HG03103 (cell line): ENCODE measurements around the gene PCDHA12.
"Not testable (repeated sequence)": the region's sequence is repeated elsewhere in the genome, so short reads cannot be mapped to it uniquely, and the experiment has no call there.

ENCODE experiments used
- ATAC-seq: cut with Tn5 transposase; IDR thresholded peaks from one replicate; pipeline ENCODE4 v1.9.1; 2021; ENCODE audit warnings: low read depth; ENCODE audit not compliant: unreplicated experiment

PCDHA12 gene, protein sequence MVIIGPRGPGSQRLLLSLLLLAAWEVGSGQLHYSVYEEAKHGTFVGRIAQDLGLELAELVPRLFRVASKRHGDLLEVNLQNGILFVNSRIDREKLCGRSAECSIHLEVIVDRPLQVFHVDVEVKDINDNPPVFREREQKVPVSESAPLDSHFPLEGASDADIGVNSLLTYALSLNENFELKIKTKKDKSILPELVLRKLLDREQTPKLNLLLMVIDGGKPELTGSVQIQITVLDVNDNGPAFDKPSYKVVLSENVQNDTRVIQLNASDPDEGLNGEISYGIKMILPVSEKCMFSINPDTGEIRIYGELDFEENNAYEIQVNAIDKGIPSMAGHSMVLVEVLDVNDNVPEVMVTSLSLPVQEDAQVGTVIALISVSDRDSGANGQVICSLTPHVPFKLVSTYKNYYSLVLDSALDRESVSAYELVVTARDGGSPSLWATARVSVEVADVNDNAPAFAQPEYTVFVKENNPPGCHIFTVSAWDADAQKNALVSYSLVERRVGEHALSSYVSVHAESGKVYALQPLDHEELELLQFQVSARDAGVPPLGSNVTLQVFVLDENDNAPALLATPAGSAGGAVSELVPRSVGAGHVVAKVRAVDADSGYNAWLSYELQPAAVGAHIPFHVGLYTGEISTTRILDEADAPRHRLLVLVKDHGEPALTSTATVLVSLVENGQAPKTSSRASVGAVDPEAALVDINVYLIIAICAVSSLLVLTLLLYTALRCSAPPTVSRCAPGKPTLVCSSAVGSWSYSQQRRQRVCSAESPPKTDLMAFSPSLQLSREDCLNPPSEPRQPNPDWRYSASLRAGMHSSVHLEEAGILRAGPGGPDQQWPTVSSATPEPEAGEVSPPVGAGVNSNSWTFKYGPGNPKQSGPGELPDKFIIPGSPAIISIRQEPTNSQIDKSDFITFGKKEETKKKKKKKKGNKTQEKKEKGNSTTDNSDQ

DNA sequence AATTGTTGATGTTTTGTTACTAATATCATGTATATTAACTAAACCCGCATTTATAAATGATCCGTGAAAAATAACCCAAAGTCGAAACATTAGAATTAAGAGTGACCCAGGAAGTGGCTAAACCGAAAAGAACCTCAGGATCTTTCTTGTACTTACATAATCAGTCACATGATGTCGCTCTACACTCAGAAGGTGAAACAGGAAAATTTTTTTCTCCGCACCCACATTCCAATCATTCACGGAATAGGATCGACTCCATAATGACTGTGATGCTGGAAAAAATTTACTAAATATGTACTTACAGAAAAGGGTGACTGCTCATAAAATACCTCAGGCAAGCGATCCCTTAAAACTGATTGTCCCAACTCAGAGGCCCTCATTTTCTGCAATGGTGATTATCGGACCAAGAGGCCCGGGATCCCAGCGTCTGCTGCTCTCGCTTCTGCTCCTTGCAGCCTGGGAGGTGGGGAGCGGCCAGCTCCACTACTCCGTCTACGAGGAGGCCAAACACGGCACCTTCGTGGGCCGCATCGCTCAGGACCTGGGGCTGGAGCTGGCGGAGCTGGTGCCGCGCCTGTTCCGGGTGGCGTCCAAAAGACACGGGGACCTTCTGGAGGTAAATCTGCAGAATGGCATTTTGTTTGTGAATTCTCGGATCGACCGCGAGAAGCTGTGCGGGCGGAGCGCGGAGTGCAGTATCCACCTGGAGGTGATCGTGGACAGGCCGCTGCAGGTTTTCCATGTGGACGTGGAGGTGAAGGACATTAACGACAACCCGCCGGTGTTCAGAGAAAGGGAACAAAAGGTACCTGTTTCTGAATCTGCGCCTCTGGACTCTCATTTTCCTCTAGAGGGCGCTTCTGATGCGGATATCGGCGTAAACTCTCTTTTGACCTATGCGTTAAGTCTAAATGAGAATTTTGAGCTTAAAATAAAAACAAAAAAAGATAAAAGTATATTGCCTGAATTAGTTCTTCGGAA lies at the start of gene PCDHA12:
Gene PCDHA12, plus strand, starts transcription at position 224 of the 981 bp plus-strand sequence. Its CDS starts 165 bp downstream, at position 389.
- no peak for ATAC-seq

DNA sequence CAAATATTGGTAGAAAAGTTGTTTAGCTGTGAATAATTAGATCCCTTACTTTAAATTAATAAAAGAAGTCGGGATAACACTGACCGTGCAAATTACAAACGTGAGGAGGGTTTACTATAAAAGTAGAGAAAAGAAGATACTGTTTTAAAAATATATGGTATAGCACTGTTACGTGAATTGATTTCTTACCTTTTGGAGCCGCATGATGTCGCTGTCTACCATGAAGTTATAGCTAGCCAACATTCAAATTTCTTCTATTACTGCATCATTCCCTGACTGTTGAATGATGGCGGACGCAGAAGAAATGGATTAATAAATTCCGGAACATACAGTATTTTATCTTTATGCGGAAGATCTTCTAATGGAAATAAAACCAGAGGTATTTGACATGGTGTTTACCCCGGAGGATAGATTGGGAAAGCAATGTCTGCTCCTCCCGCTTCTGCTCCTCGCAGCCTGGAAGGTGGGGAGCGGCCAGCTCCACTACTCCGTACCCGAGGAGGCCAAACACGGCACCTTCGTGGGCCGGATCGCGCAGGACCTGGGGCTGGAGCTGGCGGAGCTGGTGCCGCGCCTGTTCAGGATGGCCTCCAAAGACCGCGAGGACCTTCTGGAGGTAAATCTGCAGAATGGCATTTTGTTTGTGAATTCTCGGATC lies 47.3 kb upstream of the PCDHA12 start, which contains the start of gene PCDHA6:
Gene PCDHA6, plus strand, starts transcription at position 257 of the 658 bp plus-strand sequence. Its CDS starts 132 bp downstream, at position 389.
- no peak for ATAC-seq

DNA sequence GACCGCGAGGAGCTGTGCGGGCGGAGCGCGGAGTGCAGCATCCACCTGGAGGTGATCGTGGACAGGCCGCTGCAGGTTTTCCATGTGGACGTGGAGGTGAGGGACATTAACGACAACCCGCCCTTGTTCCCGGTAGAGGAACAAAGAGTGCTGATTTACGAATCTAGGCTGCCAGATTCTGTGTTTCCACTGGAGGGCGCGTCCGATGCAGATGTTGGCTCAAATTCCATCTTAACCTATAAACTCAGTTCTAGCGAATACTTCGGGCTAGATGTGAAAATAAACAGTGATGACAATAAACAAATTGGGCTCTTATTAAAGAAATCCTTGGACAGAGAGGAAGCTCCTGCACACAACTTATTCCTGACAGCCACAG lies 46.8 kb upstream of the PCDHA12 start:
- no peak for ATAC-seq

DNA sequence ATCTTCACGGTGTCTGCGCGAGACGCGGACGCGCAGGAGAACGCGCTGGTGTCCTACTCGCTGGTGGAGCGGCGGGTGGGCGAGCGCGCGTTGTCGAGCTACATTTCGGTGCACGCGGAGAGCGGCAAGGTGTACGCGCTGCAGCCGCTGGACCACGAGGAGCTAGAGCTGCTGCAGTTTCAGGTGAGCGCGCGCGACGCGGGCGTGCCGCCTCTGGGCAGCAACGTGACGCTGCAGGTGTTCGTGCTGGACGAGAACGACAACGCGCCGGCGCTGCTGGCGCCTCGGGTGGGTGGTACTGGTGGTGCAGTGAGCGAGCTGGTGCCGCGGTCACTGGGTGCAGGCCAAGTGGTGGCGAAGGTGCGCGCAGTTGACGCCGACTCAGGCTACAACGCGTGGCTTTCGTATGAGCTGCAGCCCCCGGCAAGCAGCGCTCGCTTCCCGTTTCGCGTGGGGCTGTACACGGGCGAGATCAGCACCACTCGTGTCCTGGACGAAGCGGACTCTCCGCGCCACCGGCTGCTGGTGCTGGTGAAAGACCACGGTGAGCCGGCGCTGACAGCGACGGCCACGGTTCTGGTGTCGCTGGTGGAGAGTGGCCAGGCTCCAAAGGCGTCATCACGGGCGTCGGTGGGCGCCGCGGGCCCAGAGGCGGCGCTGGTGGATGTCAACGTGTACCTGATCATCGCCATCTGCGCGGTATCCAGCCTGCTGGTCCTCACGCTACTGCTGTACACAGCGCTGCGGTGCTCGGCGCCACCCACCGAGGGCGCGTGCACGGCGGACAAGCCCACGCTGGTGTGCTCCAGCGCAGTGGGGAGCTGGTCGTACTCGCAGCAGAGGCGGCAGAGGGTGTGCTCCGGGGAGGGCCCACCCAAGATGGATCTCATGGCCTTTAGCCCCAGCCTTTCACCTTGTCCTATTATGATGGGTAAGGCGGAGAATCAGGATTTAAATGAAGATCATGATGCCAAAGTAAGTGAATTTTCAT lies 45.3 kb upstream of the PCDHA12 start:
- not testable (repeated sequence) for ATAC-seq

DNA sequence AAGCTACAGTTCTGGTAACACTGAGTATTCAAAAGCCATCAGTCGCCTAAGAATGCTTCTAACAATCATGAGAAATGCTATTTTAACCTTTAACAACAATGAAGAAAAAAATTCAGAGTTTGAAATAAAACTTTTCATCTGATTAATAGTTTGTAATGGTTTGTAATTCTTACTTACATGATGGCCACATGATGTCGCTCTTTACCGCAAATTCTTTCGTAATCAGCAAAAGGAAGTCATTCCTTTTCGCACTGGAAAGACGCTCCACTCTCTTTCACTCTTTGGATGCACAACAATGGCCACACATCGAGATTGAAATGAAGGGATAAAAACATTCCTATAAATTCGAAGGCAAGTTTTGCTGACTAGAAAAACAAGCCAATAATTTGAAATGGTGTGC lies 41.1 kb upstream of the PCDHA12 start, which contains the start of gene PCDHA7:
Gene PCDHA7, plus strand, starts transcription at position 277 of the 400 bp plus-strand sequence. Its CDS starts 115 bp downstream, at position 392.
- no peak for ATAC-seq

DNA sequence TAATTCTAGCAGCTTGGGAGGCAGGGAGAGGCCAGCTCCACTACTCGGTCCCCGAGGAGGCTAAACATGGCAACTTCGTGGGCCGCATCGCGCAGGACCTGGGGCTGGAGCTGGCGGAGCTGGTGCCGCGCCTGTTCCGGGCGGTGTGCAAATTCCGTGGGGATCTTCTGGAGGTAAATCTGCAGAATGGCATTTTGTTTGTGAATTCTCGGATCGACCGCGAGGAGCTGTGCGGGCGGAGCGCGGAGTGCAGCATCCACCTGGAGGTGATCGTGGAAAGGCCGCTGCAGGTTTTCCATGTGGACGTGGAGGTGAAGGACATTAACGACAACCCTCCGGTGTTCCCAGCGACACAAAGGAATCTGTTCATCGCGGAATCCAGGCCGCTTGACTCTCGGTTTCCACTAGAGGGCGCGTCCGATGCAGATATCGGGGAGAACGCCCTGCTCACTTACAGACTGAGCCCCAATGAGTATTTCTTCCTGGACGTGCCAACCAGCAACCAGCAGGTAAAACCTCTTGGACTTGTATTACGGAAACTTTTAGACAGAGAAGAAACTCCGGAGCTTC lies 40.6 kb upstream of the PCDHA12 start:
- ATAC-seq, result not testable (repeated sequence)

DNA sequence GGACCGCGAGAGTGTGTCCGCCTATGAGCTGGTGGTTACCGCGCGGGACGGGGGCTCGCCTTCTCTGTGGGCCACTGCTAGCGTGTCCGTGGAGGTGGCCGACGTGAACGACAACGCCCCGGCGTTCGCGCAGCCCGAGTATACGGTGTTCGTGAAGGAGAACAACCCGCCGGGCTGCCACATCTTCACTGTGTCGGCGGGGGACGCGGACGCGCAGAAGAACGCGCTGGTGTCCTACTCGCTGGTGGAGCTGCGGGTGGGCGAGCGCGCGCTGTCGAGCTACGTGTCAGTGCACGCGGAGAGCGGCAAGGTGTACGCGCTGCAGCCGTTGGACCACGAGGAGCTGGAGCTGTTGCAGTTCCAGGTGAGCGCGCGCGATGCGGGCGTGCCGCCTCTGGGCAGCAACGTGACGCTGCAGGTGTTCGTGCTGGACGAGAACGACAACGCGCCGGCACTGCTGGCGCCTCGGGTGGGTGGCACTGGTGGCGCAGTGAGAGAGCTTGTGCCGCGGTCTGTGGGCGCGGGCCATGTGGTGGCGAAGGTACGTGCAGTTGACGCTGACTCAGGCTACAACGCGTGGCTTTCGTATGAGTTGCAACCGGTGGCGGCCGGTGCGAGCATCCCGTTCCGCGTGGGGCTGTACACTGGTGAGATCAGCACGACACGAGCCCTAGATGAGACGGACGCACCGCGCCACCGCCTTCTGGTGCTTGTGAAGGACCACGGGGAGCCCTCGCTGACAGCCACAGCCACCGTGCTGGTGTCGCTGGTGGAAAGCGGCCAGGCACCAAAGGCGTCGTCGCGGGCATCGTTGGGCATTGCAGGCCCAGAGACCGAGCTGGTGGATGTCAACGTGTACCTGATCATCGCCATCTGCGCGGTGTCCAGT lies 39.2 kb upstream of the PCDHA12 start:
- ATAC-seq, result no peak

DNA sequence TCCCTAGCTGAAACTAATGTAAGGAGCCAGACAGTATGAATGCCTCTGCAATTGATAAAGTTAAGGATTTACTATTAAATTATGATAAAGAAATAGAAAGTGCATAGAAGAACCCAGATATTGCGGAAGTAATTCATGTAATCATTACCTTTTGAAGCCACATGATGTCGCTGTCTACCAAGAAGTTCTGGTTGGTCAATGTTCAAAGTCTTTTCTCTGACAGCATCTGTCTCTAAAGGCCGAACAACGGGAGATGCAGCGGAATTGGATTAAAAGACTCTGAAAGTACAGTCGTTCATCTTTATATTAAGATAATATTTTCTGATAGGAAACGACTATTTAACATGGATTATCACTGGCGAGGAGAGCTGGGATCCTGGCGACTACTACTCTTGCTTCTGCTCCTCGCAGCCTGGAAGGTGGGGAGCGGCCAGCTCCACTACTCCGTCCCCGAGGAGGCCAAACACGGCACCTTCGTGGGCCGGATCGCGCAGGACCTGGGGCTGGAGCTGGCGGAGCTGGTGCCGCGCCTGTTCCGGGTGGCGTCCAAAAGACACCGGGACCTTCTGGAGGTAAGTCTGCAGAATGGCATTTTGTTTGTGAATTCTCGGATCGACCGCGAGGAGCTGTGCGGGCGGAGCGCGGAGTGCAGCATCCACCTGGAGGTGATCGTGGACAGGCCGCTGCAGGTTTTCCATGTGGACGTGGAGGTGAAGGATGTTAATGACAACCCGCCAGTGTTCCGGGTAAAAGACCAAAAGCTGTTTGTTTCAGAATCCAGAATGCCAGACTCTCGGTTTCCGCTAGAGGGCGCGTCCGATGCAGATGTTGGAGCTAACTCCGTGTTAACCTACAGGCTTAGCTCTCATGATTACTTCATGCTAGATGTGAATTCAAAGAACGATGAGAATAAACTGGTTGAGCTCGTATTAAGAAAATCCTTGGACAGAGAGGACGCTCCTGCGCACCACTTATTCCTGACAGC lies 33.8 kb upstream of the PCDHA12 start, which contains the start of gene PCDHA8:
Gene PCDHA8, plus strand, starts transcription at position 210 of the 985 bp plus-strand sequence. Its CDS starts 135 bp downstream, at position 345.
- no peak for ATAC-seq

DNA sequence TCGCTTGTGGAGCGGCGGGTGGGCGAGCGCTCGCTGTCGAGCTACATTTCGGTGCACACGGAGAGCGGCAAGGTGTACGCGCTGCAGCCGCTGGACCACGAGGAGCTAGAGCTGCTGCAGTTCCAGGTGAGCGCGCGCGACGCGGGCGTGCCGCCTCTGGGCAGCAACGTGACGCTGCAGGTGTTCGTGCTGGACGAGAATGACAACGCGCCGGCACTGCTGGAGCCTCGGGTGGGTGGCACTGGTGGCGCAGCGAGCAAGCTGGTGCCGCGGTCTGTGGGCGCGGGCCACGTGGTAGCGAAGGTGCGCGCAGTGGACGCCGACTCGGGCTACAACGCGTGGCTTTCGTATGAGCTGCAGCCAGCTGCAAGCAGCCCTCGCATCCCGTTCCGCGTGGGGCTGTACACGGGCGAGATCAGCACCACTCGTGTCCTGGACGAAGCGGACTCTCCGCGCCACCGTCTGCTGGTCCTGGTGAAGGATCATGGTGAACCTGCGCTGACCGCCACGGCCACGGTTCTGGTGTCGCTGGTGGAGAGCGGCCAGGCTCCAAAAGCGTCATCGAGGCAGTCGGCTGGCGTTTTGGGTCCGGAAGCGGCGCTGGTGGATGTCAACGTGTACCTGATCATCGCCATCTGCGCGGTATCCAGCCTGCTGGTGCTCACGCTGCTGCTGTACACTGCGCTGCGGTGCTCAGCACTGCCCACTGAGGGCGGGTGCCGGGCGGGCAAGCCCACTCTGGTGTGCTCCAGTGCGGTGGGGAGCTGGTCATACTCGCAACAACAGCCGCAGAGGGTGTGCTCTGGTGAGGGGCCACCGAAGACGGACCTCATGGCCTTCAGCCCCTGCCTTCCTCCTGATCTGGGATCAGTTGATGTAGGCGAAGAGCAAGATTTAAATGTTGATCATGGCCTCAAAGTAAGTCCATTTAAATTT lies 32.0 kb upstream of the PCDHA12 start:
- ATAC-seq, result no peak

DNA sequence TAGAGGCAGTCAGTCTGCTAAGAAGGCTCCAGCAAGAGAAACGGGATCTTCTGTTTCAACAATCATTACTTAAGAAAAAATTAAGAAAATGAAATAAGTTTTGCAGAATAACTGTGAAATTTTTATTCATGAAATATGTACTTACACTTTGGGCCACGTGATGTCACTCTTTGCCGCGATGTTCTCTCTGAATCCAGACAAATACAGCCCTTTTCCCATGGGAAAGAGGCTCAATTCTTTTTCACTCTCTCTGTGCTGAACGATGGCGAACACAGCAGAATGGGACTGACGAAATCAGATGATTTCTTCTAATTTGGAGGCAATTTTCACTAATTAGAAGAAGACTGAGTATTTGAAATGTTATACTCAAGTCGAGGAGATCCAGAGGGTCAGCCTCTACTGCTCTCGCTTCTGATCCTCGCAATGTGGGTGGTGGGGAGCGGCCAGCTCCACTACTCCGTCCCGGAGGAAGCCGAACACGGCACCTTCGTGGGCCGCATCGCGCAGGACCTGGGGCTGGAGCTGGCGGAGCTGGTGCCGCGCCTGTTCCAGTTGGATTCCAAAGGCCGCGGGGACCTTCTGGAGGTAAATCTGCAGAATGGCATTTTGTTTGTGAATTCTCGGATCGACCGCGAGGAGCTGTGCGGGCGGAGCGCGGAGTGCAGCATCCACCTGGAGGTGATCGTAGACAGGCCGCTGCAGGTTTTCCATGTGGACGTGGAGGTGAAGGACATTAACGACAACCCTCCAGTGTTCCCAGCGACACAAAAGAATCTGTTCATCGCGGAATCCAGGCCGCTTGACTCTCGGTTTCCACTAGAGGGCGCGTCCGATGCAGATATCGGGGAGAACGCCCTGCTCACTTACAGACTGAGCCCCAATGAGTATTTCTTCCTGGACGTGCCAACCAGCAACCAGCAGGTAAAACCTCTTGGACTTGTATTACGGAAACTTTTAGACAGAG lies 26.7 kb upstream of the PCDHA12 start, which contains the start of gene PCDHA9:
Gene PCDHA9, plus strand, starts transcription at position 244 of the 964 bp plus-strand sequence. Its CDS starts 114 bp downstream, at position 358.
- ATAC-seq, result not testable (repeated sequence)

DNA sequence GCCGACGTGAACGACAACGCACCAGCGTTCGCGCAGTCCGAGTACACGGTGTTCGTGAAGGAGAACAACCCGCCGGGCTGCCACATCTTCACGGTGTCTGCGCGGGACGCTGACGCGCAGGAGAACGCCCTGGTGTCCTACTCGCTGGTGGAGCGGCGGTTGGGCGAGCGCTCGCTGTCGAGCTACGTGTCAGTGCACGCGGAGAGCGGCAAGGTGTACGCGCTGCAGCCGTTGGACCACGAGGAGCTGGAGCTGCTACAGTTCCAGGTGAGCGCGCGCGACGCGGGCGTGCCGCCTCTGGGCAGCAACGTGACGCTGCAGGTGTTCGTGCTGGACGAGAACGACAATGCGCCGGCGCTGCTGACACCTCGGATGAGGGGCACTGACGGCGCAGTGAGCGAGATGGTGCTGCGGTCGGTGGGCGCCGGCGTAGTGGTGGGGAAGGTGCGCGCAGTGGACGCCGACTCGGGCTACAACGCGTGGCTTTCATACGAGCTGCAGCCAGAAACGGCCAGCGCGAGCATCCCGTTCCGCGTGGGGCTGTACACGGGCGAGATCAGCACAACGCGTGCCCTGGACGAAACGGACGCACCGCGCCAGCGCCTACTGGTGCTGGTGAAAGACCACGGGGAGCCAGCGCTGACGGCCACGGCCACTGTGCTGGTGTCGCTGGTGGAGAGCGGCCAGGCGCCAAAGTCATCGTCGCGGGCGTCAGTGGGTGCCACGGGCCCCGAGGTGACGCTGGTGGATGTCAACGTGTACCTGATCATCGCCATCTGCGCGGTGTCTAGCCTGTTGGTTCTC lies 25.1 kb upstream of the PCDHA12 start:
- not testable (repeated sequence) for ATAC-seq
